GM10847 (cell line): ENCODE measurements around the gene MED14.

Experiments used
- POLR2A ChIP-seq: IDR thresholded peaks from 2 replicates; pipeline ENCODE4 v1.6.1; 2011; ENCODE audit not compliant: insufficient read length; ENCODE audit errors: extremely low read depth

Gene MED14

DNA sequence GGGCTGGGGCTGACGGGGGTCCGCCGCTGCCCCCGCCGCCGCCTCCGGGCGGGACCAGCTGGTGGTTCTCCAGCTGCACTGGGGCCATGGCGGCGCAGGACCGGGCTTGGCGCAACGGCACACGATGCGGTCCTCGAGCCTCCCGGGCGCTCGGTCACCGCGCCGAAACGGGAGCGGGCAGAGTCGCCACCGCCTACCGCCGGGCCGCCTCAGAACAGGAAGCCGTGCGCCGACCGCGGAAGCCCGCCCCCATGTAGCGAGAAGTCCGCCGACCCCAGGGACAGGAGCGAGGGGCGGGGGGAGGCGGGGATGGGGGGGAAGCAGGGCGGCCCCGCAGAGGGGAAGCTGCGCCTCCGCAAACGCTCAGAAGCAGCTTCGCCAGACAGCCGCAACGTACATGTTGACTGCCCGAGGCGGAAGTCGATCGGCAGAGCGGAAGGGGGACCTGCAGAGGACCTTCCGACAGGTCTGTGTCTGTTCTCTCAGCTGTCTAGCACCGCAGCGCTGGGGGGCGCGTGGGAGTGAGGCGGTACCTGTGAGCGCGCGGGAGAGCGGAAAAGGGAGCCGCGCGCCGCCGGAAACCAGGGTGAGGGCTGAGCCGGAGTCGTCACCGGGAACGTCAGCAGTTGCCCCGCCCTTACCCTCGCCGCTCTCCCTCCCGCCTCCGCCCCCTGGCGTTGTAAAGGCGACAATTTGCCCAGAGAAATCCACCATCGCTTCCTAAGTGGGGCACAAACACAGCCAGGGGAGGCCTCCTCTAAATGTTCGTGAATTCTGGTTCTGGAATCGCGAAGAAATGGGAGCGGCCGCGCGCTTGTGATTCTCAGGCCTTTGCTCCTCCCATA, at the start of gene MED14:
Gene MED14 (minus strand): TSS at position 218 of the 845 bp plus-strand sequence. CDS start 130 bp downstream, at position 88.
- peak; percentile 69 for TF ChIP-seq POLR2A

DNA sequence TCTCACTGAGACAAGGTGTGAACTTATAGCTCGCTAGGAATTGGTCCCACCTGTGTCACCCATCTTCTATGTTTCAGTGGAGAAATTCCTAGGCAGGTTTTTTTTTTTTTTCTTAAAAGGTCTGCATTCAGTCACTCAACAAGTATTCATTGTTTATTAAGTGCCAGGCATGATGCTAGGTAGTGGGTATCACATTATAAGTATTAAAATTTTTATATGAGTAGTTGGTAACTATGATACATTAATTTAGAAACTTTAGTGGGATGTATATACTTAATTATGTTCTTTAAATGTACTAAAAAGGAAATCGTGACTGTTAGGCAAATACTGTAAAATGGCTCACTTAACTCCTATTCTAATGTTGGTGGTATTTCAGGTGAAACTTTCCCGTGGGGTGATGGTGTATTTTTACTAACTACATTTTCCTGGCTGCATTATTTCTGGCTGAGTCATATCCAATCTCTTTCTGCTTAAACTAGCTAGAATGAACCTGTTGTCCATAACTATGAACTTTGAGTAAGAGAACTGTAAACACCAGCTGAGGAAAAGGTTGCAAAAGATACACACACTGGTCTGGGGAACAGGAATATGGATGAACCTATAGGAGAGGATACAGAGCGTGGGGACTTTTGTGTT, 49.3 kb upstream of the MED14 start:
- TF ChIP-seq POLR2A = no peak

DNA sequence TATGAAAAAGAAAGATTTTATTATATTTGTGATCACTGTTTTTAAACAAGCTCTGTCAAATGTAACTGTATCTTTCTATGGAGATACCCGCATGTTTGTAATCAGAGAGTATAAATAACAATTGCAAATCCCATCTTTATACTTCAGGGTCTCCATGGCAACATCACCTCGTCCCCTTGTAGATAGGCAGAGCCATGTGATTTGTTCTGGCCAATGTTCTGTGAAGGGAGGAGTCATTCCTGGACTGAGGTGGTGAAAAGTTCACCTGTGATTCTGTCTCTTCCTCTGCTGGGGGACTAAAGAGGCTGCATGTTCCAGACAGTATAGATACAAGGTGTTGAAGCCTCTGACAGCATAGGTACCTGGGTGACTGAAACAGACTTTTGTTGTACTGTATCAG, 45.6 kb upstream of the MED14 start:
- no peak for TF ChIP-seq POLR2A

DNA sequence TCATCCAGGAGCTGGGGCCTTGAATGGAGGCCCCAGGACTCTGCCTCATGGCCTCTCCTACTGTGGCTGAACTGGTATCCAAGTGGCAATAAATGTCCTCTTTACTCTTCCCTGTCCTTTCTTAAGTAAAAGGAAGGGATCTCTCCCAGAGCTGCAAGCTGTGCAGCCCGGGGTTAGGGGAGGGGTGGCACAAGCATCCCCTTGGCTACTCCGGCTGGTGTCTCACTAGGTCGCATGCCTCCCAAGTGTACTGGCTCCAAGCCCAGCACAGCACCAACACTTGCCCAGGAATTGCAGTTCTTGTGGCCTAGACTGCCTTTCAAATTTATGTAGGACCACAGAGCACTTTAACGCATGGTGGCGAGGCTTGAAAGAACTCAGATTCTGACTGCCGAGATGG, 44.7 kb upstream of the MED14 start:
- no peak for TF ChIP-seq POLR2A

DNA sequence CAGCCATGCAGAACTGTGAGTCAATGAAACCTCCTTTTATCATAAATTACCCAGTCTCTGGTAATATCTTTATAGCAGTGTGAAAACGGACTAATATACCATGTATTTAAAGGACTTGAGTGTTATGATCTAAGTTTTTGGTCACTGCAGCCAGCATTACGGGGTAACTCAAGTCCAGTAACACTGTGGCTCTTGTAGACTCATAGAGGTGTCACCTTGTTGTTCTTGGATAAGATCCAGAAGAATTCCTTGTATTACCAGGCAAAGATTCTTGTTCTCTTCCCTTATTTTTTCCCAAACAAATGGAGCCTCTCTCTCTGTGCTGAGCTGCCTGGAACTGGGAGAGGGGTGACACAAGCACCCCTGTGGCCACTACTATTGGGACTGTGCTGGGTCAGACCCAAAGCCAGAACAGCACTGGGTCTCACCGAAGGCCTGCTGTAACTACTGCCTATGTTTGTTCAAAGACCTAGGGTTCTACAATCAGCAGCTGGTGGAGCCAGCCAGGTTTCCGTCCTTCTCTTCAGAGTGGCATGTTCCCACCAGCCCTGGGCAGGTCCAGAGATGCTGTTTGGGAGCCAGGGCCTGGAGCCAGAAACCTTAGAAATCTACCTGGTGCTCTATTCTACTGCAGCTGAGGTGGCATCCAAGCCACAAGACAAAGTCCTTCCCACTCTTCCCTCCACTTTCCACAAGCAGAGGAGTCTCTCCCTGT, 43.7 kb upstream of the MED14 start:
- TF ChIP-seq POLR2A = no peak

DNA sequence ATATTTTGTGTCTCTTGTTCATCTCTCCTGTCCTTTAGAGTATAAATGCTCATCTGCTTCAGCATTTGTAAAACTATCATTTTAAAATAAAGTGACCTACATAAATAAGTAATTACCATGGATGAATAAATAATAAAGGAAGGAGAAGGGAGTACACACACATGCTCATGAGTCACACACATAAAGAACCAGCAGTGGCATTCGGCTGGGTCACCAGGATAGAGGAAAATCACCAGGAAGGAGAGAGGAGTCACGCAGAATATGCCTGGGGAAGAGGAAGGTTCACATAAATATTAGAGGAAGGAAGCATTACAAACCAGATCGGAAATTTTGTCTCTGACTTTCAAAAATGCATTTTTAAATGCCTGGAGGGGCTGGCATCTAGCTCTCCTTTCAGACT, 38.5 kb upstream of the MED14 start:
- no peak for TF ChIP-seq POLR2A

DNA sequence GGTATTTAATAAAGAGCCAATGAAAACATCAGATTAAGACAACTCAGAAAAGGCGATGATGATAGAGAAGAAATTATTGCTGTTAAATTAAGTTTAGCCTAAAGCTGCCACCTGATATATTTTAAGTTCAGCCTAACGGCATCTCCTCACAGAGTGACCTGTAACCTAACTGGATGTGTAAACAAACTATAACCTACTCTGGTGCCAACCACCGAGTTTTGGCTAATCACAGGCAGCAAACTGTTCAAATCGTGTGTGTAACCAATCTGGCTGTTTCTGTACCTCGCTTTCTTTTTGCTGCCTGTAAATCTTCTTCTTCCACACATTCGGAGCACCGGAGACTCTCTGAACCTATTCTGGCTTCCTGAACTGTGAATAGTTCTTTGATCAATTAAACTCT, 37.8 kb upstream of the MED14 start:
- TF ChIP-seq POLR2A = no peak

DNA sequence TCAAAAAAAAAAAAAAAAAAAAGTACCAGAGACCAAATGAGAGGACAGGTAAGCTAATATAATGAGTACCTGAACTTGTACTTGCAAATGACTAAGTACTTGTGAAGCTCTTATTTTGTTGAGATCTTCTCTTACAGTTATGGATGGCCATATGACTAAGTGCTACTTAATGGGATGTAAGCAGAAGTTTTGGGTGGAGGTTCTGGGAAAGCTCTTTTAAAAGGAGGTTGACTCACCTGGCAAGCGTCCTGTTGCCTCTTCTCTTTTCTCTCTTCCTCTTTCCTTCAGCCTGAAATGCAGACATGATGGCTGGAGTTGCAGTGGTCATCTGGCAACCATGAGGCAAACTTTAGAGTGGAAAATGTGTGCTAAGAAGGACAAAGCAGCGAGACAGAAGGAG, 36.9 kb upstream of the MED14 start:
- no peak for TF ChIP-seq POLR2A

DNA sequence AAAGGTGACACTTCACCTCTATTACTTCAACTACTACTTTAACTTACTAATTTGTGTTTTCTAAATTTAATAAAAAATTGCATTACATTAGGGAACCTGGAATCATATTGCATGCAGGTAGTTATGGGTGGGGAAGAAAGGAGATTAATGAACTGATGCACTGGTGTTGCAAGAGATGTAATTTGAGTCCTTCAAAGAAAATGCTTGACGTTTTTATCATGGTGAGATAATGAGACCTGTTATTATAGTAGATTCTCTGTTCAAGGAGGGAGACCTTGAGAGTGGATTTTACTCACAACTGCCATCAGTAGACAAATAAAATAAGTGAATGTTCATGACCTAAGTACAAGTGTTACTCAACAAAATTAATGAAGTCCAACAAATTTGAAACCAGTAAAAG, 26.4 kb upstream of the MED14 start:
- TF ChIP-seq POLR2A = no peak

DNA sequence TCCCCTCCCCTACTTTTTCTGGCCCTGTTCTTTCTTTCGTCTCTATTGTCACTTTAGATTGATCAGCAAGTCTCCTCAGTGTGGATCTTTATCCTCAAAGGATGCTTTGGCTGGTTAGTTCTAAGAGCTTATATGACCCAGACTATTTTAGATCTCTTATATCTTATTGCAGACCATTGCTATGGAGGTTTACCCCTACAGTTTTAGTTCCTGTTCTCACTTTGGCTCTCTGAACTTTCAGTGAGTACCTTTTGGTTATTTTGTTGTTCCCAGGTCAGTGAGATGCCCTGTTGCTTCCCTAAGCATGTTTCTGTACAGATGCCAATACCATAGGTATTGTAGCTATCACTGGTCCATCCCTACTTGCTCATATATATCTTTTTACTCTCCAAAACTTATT, 24.0 kb upstream of the MED14 start:
- no peak for TF ChIP-seq POLR2A

DNA sequence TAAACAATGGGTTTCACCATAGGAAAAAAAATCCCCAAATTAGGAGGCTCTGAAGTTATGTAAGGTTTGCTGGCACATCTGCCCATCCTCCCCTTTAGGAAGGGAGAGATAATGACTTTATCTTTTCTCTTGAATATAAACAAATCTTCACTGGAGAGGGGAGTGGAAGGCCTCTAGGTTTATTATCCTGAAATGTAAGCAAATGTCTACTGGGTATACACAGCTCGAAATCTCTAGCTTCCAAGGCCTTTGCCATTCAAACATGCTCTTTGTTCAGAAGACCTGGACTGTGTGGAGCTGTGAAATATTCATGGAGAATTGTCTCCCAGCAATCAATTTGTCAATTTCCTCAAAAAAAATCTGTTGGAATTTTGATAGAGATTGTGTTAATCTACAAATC, 21.7 kb upstream of the MED14 start:
- TF ChIP-seq POLR2A = no peak

DNA sequence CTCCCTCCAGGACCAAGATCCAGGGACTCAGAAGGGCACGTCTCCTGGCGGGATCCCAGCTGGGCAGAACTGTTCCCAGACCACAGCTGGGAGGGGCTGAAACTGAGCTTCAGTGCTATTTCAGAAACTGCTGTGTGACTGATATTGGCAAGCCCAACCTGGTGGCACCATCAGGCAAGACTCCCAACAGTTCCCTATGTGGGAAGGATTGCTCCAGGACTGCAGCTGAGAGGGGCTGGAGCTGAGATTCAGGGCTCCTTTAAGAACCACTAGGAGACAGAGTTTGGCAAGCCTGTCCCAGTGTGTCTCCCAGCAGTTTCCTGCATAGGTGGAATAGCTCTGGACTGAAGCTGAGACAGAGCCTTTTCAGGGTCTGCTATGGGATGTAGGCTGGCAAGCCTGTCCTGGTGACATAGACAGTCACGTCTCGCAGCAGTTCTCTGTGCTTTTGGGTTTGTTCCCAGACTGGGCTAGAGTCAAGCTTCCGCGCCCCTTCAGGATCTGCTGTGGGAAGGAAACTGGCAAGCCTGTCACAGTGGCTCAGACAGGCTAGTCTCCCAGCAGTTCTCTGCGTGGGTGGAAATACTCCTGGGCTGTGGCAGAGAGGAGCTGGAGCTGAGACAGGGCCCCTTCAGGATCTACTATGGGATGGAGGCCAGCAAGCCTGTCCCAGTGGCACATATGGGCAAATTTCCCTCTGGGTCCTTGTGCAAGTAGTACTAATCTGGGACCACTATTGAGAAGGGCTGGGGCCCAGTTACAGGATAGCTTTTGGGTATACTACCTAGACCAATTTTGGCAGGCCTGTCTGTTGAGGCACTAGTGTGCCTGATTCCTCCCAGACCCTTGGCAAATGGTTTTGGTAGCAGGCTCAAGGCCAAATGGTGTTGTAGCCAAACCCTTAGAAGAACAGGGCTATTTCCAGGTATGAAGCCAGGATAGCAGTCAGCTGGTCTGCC, 20.2 kb upstream of the MED14 start:
- no peak for TF ChIP-seq POLR2A

DNA sequence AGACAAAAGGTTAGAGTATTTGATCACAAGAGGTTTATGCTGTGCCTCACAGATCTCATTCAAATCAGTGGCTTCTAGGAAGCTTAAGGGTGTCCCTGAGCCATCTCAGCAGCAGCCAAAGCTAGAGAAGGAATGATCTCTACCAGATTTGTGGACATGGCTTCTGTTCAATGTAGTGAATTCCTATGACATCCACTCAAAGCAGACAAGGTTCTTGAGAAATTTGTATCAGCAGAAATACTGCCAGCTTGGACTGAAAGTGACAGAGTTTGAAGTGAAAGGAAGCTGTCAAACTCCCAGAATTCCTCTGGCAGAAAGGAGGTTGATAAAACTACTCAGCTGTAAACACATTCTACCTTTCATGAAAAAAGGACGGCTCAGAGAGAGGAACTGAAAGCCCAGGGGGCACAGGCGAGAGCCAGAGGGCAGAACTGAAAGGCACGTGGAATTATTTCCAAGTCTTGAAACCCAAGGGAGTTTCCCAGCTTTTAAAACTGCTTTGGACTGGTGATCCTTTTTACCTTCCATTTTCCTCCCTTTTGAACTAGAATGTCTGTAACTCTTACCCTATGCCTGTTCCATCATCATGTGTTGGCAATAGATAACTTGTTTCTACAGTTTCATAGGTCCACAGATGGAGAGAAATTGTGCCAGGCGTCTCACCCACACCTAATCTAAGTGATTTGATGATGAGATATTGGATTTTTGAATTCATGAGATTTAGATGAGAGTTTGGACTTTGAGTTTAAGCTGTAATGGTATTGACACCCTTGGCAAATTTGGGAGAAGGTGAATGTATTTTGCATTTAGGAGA, 14.5 kb upstream of the MED14 start:
- TF ChIP-seq POLR2A = no peak

DNA sequence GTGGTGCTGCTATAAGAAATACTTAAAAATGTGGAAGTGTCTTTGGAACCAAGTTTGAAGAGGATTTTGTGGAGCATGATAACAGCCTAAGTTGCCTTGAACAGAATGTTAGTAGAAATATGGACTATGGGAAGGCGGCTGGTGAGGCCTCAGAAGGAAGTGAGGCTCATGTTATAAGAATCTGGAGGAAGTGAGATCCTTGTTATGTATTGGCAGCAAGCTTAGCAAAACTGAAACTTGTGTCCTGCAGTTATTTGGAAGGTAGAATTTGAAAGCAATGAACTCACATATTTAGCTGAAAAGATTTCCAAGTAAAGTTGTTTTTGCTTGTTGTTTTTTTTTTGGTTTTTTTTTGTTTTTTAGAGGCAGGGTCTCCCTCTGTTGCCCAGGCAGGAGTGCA, 13.6 kb upstream of the MED14 start:
- TF ChIP-seq POLR2A = no peak
